Testis (tissue), 2 donors: ENCODE measurements around the gene DNAJC19.

Experiments used
- POLR2A ChIP-seq: fragments of 450-650 bp; IDR thresholded peaks from one replicate; pipeline ENCODE4 v1.6.1; 2017; ENCODE audit warnings: antibody characterized with exemption, mild to moderate bottlenecking, moderate library complexity
- TF ChIP-seq, protein P1 (sequence below), 3 experiments: fragments of 450-650 bp in 2 of 3; fragments of 200-600 bp in 1 of 3; sonication (generic) in 1 of 3; IDR thresholded peaks; one replicate each; pipeline ENCODE4 v1.5.1; 2016 to 2019; ENCODE audit warnings: antibody characterized with exemption in 3 of 3, mild to moderate bottlenecking in 2 of 3, moderate library complexity in 1 of 3

DNA sequence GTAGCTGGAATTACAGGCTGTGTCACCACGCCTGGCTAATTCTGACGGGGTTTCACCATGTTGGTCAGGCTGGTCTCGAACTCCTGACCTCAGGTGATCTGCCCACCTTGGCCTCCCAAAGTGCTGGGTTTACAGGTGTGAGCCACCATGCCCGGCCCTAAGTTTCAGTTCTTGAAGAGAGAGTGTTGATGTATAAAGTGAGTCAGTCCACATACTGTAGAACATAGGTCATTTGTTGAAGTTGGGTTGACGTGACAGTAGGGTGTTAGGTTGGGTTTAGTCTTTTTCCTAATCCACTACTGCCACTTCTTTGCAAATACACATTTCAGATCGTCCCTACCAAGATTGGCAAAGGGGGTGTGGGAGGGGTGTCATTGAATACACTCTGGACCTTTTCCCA is 15.2 kb downstream of the DNAJC19 start:
- no peak for TF ChIP-seq POLR2A
- TF ChIP-seq, protein P1, sequence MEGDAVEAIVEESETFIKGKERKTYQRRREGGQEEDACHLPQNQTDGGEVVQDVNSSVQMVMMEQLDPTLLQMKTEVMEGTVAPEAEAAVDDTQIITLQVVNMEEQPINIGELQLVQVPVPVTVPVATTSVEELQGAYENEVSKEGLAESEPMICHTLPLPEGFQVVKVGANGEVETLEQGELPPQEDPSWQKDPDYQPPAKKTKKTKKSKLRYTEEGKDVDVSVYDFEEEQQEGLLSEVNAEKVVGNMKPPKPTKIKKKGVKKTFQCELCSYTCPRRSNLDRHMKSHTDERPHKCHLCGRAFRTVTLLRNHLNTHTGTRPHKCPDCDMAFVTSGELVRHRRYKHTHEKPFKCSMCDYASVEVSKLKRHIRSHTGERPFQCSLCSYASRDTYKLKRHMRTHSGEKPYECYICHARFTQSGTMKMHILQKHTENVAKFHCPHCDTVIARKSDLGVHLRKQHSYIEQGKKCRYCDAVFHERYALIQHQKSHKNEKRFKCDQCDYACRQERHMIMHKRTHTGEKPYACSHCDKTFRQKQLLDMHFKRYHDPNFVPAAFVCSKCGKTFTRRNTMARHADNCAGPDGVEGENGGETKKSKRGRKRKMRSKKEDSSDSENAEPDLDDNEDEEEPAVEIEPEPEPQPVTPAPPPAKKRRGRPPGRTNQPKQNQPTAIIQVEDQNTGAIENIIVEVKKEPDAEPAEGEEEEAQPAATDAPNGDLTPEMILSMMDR (IDR thresholded peaks at IDR 0.05) = no peak
